ENCODE results near the gene INHBA.

The INHBA gene

DNA sequence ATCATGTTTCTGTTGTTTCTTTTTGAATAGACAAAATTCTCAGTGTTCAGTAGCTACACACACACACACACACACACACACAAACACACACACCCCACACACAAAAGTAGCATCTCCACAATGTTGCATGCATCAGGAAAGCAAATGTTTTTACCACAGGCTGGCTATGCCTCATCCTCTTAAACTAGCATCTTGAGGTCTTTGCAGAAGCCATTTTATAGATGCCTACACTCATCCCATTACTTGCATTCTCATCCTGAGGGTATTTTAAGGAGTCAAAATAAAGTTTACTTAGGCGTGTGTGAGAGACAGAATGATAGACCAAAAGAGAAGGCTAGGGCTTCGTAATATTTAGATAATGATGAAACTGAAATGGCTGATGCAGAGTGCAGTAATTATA lies 7.9 kb upstream of the INHBA start:
- DNase-seq: no peak

GRCh38 chr7:41709621-41710020 lies 6.7 kb upstream of the INHBA start:
- no peak for DNase-seq

DNA sequence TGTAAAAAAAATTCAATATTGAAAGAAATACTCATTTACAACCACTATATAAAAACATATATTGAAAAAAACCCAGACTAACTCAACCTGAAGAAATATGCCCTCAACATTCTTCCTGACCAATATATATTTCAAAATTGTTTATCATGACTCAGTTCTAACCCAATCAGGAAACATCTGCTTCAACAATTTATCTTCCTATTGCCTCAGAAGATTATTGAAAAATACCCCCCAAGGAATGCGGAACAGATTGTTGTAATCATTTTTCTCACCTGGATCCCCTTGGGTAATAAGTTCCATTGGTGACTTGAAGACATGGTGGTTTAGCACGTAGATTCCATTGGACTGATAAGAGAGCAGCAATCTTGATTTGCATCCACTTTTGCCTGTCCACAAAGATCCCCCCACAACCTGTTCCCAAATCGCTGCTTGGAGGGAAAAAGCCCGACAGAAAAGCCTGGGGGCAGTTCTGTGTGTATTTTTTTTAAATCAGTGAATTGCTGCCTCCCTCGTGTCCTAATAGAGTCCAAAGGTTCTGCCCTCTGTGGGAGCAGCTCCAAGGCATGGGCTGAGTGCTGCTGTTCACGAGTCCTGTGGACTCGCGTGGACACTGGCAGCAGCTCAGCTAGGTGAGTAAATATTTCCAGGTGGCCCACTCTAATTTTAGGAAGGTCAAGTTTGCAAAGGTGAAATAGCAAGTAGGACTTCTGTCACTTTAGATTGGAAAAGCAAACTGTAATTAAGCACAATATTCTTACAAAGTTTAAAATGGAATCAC lies 5.9 kb upstream of the INHBA start:
- no peak for DNase-seq

DNA sequence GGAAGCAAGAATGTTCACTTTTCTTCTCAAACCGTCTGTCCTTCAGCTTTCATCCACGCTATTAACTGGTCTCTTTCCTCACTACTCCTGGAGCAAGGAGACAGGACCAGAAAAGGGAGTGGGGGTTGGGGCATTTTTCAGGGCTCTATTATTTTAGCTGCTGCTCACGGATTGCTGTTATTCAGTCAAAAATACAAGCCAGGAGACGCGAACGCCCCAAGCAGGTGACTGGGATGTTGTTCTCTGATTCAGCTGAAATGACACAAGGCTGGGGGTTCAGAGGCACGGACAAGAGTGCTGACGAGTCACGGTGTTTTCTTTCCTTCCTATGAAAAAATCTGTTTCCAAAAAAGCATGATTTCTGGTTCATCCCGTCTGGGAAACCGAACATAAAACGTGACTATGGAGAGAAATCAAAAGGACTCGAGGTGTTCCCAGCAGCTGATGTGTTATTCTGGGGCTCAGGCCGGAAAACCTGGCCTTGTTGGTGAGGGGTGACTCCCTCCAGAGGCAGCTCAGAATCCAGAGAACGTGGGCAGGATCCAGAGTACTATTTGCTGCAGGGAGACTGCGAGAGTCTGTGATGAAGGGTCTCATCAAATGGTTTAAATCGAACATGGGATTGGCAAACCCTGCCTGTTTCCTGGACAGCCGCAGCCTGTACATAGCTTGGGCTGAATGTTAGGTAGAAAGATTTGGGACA lies 3.5 kb upstream of the INHBA start:
- no peak for DNase-seq

- DNase-seq: no peak
Observed at GRCh38 chr7:41705109-41705901, 2.4 kb upstream of the INHBA start.

DNA sequence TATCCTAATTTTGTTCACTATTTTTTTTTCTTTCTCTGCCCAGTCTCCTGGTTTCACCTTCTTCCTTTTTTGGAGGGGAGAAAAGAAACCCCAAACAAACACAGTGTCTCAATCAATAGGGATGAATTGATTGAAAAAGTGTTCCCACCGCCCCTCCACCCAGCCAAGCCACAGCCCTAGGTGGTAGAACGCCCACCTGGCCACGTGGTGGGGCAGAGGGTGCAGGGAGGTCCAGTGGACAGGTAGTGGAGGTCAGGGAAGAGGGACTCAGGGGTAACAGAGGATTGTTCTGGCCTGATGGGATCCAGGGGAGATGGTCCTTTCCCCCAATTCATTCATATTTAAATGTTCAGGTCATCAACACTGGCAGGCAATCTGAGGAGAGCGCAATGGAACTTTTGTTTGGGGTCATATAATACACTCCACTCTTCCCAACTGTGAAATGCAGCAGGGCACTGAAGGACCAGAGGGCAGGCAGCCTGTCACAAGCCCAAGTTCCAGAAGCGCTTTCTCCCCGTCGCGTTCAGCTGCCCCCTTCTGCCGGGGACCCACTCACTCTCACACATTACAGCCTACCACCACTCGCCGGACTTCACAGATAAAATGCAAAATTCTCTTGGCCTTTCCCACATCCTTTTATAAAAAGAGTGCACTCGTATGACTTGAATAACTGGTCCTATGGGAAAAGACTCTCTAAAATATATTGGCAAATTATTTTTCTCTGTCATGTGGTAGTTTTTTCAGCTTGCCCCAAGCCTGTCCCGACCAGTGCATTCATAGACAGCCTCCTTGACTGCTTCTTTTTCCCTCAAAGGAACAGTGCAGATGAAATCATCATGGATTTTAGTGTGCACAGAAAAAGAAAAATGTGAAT lies 1.6 kb downstream of the INHBA start:
- no peak for DNase-seq

GRCh38 chr7:41700044-41700471 lies 2.8 kb downstream of the INHBA start:
- no peak for DNase-seq

DNA sequence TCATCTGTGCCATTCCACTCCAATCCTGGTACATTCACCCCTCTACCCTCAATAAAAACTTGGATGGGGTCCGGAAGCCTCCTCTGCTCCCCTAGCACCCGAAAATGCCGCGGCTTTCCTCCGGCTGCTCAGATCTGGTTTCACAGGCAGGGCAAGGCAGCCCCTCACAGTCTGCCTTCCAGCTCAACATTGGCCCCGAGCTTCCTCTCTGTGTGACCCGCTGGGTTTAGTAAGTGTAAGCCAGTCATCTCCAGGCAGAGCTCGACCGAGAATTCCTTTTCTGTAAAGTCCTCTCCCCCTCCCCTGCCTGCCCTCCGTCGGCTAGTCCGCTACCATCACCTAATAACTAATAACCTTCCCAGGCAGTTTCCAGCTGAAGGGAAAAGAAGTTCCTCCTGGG lies 3.4 kb downstream of the INHBA start:
- no peak for DNase-seq

GRCh38 chr7:41698726-41699125 lies 4.2 kb downstream of the INHBA start:
- DNase-seq: no peak

- DNase-seq: no peak
Observed at GRCh38 chr7:41698114-41698513, 4.8 kb downstream of the INHBA start.

- DNase-seq: no peak
Observed at GRCh38 chr7:41696323-41696916, 6.5 kb downstream of the INHBA start.

DNA sequence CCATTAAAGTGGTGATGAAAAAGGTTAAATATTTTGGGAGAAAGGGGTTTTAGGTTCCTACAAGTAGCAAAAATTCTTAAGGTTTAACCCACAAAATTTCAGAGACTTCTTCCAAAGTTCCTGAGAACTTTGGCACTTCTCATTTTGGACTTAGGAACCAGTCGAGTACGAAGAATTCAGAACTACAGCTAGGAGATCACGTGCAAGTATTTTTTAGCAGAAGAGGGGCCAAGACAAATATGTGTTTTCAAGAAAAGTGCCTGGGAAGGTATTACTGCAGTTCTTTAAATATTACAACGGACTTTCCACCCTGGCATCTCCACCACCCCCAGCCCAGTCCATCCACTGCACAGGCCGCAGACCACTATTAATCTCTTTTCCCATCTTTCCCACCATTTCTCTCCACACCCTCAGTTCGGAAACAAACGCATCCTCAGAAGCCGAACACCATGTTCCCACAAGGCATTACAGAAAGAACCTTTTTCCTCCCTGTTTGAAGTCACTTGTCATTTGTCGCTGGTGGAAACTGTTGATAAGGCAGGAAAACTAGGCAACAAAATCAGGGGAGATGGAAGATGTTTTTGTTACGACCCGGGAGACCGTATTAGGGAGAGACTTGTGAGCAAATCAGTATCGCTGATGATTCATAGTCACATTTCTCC lies 7.1 kb downstream of the INHBA start:
- no peak for DNase-seq

DNA sequence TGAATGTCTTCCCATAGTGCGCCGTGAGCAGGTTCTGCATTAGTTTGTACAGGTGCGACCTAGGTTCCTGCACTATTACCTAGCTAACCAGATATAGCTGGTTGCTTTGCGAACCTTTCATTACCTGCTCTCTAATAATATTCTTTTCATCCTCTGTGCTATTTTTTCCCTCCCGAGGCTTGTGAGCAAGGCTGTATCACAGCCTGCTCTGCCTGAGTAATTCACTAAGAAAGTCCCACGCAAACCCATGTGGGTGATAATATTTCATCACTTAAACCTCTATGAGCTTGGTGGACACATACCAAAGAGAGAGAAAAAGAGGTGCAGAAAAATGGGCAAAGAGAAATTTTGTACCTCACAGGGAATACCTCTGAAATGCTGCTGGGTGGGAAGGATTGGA lies 8.4 kb downstream of the INHBA start:
- no peak for DNase-seq

GRCh38 chr7:41693150-41693997 lies 9.5 kb downstream of the INHBA start:
- DNase-seq: no peak

DNA sequence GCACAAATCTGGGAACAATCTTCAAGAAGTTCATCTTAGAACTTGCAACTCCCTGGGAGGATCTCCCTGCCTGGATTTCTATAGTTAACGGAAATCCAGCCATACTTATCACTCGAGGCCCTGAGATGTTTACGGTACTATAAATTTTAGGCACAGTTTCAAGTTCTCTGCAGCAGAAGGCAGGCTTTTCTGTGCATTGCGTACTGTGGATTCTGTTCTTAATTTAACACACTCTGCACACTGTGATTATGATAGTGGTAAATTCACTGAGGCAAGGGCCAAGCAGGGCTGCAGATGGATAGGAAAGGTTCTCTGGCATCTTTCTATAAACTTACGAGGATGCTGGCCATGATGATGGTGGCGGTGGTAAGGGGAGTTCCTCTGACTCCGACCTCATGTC lies 10.6 kb downstream of the INHBA start:
- DNase-seq: no peak

DNA sequence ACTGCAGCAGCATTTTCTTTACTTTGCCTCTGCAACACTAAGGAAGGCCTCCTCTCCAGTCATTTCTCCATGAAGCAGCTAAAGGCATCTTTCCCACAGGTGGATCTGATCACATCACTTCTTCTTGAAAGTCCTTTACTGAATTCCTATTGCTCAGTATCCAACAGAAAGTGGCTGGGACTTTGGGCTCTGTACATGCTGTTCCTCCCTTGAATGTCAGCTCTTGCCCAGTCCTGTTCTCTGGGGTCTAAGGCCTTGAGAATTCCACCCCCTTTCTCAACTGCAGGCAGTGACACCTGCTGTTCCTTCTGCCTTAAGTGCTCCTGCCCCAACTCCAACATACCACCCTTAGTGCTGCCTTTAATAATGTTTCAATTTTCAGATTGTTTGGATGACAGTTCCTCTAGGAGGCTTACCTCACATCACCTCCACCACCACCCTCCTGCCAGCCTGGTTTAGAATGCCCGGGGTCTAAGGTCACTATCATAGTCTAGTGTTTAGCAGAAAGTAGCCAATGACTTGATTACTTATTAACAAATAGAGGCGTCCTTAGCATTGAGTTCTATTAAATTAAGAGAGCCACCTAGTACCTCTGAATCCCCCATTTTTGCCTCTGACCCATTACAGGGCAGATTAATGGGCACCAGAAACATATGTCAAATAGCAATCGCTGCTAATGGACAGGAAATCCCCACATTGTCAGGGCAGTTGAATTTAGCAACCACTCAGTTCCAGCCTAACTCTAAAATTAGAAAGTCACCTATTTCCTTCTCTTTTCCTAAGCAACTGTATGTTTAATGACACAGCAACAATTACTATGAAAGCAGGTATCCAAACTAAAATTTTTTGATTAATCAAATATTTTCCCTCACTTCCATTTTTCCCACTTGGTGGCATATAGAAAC lies 11.4 kb downstream of the INHBA start:
- no peak for DNase-seq

GRCh38 chr7:41689815-41690214 lies 13.1 kb downstream of the INHBA start:
- DNase-seq: no peak

- no peak for DNase-seq
Observed at GRCh38 chr7:41688906-41689305, 14.0 kb downstream of the INHBA start.

GRCh38 chr7:41688012-41688625 lies 14.8 kb downstream of the INHBA start:
- DNase-seq: no peak
